HG03520 (cell line): ENCODE data around the gene CLTCL1.
"Not testable (repeated sequence)": the region's sequence is repeated elsewhere in the genome, so short reads cannot be mapped to it uniquely, and the experiment has no call there.

Experiments
- ATAC-seq: cut with Tn5 transposase; IDR thresholded peaks from one replicate; pipeline ENCODE4 v1.9.1; 2021; ENCODE audit warnings: mild to moderate bottlenecking, moderate library complexity; ENCODE audit not compliant: unreplicated experiment

The CLTCL1 gene

GRCh38 chr22:19291580-19292457 is at the start of gene CLTCL1:
Gene CLTCL1, minus strand, starts transcription at chr22:19291719. Its CDS starts 78 bp downstream, at chr22:19291641.
- no peak for ATAC-seq

GRCh38 chr22:19337137-19337536 is 45.6 kb upstream of the CLTCL1 start:
- no peak for ATAC-seq

GRCh38 chr22:19336133-19337075 is 44.9 kb upstream of the CLTCL1 start:
- ATAC-seq = no peak

GRCh38 chr22:19331975-19332374 is 40.5 kb upstream of the CLTCL1 start:
- ATAC-seq = no peak

- no peak for ATAC-seq
These were observed 40.0 kb upstream of the CLTCL1 start for GRCh38 chr22:19331474-19331873.

GRCh38 chr22:19330865-19331418 is 39.4 kb upstream of the CLTCL1 start:
- no peak for ATAC-seq

- ATAC-seq = not testable (repeated sequence)
These were observed 38.7 kb upstream of the CLTCL1 start for GRCh38 chr22:19330205-19330604.

- ATAC-seq = no peak
These were observed 37.9 kb upstream of the CLTCL1 start for GRCh38 chr22:19329454-19329853.

GRCh38 chr22:19325296-19325948 is 33.9 kb upstream of the CLTCL1 start:
- ATAC-seq = no peak

GRCh38 chr22:19323420-19323819 is 31.9 kb upstream of the CLTCL1 start:
- not testable (repeated sequence) for ATAC-seq

GRCh38 chr22:19321757-19322156 is 30.2 kb upstream of the CLTCL1 start:
- no peak for ATAC-seq

GRCh38 chr22:19320136-19320535 is 28.6 kb upstream of the CLTCL1 start:
- ATAC-seq = not testable (repeated sequence)

GRCh38 chr22:19319281-19319680 is 27.8 kb upstream of the CLTCL1 start:
- ATAC-seq = no peak

- no peak for ATAC-seq
These were observed 26.3 kb upstream of the CLTCL1 start for GRCh38 chr22:19317865-19318264.

- ATAC-seq = no peak
These were observed 16.4 kb upstream of the CLTCL1 start for GRCh38 chr22:19307872-19308271.

- ATAC-seq = not testable (repeated sequence)
These were observed 15.0 kb upstream of the CLTCL1 start for GRCh38 chr22:19306535-19306934.

- no peak for ATAC-seq
These were observed 13.0 kb upstream of the CLTCL1 start for GRCh38 chr22:19304547-19304946.

GRCh38 chr22:19303785-19304184 is 12.3 kb upstream of the CLTCL1 start:
- no peak for ATAC-seq

- ATAC-seq = no peak
These were observed 4.2 kb upstream of the CLTCL1 start for GRCh38 chr22:19295733-19296132.

- no peak for ATAC-seq
These were observed 1.1 kb upstream of the CLTCL1 start for GRCh38 chr22:19292458-19293230.
